SK-N-SH treated with all-trans-retinoic acid at 6 μM for 48 hours (cell line): ENCODE data around the gene LIG4.

Experiments used
- ARNTL ChIP-seq: fragments of 450-650 bp; formaldehyde crosslinking; IDR thresholded peaks from 2 replicates; pipeline ENCODE4 v1.5.0; 2020; ENCODE audit warnings: low read depth, mild to moderate bottlenecking, moderate library complexity, borderline replicate concordance
- BACH2 ChIP-seq: fragments of 250-450 bp; sonication (Bioruptor Pico); IDR thresholded peaks from 2 replicates; pipeline ENCODE4 v1.9.0; 2021; ENCODE audit warnings: mild to moderate bottlenecking, borderline replicate concordance
- ESRRG ChIP-seq: fragments of 250-450 bp; sonication (Bioruptor Pico); IDR thresholded peaks from 2 replicates; pipeline ENCODE4 v1.6.1; 2021; ENCODE audit warnings: mild to moderate bottlenecking
- PATZ1 ChIP-seq: fragments of 250-450 bp; sonication (Bioruptor Pico); IDR thresholded peaks from 2 replicates; pipeline ENCODE4 v1.8.0; 2020; ENCODE audit warnings: mild to moderate bottlenecking, moderate library complexity, borderline replicate concordance
- POU6F1 ChIP-seq: fragments of 250-450 bp; sonication (Bioruptor Pico); IDR thresholded peaks from 2 replicates; pipeline ENCODE4 v1.8.0; 2021; ENCODE audit warnings: low read depth, mild to moderate bottlenecking, moderate library complexity, borderline replicate concordance
- RARB ChIP-seq: fragments of 250-450 bp; sonication (Bioruptor Pico); IDR thresholded peaks from 2 replicates; pipeline ENCODE4 v1.8.0; 2021; ENCODE audit warnings: mild to moderate bottlenecking, moderate library complexity
- TOX ChIP-seq: fragments of 250-450 bp; sonication (Bioruptor Pico); IDR thresholded peaks from 2 replicates; pipeline ENCODE4 v1.8.0; 2021; ENCODE audit warnings: mild to moderate bottlenecking, moderate library complexity, borderline replicate concordance
- TSHZ2 ChIP-seq: fragments of 250-450 bp; sonication (Bioruptor Pico); IDR thresholded peaks from 2 replicates; pipeline ENCODE4 v1.5.0; 2020; ENCODE audit warnings: mild to moderate bottlenecking, moderate library complexity
- ZFP3 ChIP-seq: fragments of 250-450 bp; sonication (Bioruptor Pico); IDR thresholded peaks from 2 replicates; pipeline ENCODE4 v1.5.0; 2020; ENCODE audit warnings: mild to moderate bottlenecking, moderate library complexity
- ZNF565 ChIP-seq: fragments of 450-650 bp; formaldehyde crosslinking; conservative IDR thresholded peaks from 2 replicates; pipeline ENCODE4 v1.5.0; 2020; ENCODE audit warnings: low read depth, mild to moderate bottlenecking, moderate library complexity
- ZNF70 ChIP-seq: fragments of 450-650 bp; formaldehyde crosslinking; IDR thresholded peaks from 2 replicates; pipeline ENCODE4 v1.5.0; 2020; ENCODE audit warnings: mild to moderate bottlenecking, moderate library complexity
- ZNF8 ChIP-seq: fragments of 450-650 bp; formaldehyde crosslinking; IDR thresholded peaks from 2 replicates; pipeline ENCODE4 v1.5.0; 2020; ENCODE audit warnings: mild to moderate bottlenecking, moderate library complexity

- TF ChIP-seq ARNTL (CRISPR knock-in tag) (no peak), TSHZ2 (CRISPR knock-in tag) (no peak), ZNF8 (no peak), RARB (CRISPR knock-in tag) (no peak), ZFP3 (CRISPR knock-in tag) (no peak), TOX (CRISPR knock-in tag) (no peak), ZNF565 (CRISPR knock-in tag) (no peak), PATZ1 (CRISPR knock-in tag) (no peak), ZNF70 (CRISPR knock-in tag) (no peak), ESRRG (CRISPR knock-in tag) (no peak), POU6F1 (CRISPR knock-in tag) (no peak), BACH2 (no peak)
Observed at GRCh38 chr13:108158746-108159145, 56.6 kb downstream of the LIG4 start.
